ENCODE results near the gene COL17A1. TPM values are rescaled to one million over a fixed set of nuclear protein-coding genes. Genes with fewer than 3 reads are reported as not detected.

COL17A1 gene
- total RNA-seq, 1 donor from 2014 or later: 1.5 TPM

DNA sequence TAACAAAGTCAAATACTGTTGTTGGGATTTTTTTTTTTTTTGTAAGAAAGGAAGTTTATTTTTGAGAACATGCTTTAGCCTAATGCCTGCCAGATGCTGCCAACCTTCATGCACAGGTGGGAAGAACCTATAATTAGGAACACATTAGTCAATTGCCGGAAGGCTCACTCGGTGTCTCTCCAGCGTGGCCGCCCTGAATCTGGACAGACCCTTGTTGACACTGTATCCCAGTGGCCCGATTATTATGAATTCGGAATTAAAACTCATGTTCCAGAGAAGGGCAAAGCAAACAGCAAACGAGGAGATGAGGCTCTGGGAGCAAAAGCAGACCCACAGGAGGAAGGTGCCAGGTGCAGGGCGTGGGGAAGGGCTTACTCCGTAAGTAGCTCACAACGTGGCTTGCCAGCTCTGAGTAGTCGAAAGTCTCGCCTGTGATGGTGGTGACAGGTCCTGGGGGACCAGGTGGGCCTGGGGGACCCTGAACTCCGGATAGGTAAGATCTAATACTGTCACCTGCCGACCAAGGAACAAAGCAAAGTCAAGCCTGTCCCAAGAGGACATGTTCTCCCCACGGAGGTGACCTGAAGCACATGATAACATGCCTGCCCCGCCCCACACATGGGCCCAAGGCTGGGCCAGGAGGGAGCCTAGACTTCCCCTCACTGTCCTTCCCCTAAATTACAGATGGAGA, 48.3 kb downstream of the COL17A1 start:
- ATAC-seq (no peak), DNase-seq (peak; percentile 49)
- TF ChIP-seq CTCF (IDR thresholded peaks at IDR 0.05): no peak
- Histone ChIP-seq H3K27ac (no peak overlapping the region), H3K36me3 (peaks cover 6% of the 10 kb centered on the region), H3K4me1 (no peaks in the 10 kb centered on the region), H3K4me3 (no peak overlapping the region), H3K9me3 (no peaks in the 10 kb centered on the region), H3K27me3 (no peaks in the 10 kb centered on the region)
- intact Hi-C loops (cut with DNase I): no loop called here

DNA sequence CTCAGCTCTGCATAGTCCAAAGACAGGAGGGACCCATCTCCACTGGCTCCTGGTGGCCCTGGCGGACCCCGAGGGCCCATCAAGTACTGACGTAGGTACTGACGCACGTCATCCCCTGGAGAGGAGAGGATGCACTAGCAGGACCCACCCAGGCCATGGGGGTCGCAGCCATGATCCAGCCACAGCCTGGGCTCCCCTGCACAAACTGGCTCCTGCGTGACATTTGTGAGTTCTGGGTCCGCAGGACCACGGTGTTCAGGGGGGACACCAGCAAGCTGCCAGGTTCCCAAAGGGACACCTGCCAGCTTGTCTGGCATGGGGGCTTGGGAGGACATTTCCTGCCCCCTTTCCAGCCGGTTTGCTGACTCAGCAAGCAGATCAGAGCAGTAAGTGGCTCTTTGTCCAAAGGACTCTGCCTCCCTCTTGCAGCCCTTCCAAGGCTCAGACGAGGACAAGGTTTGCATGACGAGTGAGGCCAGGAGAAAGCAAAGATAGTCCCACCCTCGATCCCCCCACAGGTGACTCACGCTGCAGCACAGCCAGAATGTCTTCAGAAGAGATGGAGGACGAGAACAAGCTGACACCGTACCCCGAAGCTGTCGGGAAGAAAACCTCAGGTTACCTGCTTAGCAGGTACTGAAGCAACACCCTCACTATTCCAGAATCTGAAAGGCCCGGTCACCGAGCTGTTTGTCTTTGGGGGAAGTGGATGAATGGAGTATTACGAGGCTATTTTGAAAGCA, 49.0 kb downstream of the COL17A1 start:
- H3K4me3 ChIP-seq: no peak overlapping the region
- intact Hi-C loops (cut with DNase I): no loop called here
- no peaks in the 10 kb centered on the region for H3K27me3 ChIP-seq
- H3K9me3 ChIP-seq: no peaks in the 10 kb centered on the region
- H3K4me1 ChIP-seq: no peaks in the 10 kb centered on the region
- peak; percentile 54 for DNase-seq
- H3K36me3 ChIP-seq: peaks cover 11% of the 10 kb centered on the region
- ATAC-seq: no peak
- no peak for TF ChIP-seq CTCF (IDR thresholded peaks at IDR 0.05)
- no peak overlapping the region for H3K27ac ChIP-seq

- ATAC-seq: peak; percentile 40
Observed at GRCh38 chr10:104036069-104036384, 49.7 kb downstream of the COL17A1 start.

DNA sequence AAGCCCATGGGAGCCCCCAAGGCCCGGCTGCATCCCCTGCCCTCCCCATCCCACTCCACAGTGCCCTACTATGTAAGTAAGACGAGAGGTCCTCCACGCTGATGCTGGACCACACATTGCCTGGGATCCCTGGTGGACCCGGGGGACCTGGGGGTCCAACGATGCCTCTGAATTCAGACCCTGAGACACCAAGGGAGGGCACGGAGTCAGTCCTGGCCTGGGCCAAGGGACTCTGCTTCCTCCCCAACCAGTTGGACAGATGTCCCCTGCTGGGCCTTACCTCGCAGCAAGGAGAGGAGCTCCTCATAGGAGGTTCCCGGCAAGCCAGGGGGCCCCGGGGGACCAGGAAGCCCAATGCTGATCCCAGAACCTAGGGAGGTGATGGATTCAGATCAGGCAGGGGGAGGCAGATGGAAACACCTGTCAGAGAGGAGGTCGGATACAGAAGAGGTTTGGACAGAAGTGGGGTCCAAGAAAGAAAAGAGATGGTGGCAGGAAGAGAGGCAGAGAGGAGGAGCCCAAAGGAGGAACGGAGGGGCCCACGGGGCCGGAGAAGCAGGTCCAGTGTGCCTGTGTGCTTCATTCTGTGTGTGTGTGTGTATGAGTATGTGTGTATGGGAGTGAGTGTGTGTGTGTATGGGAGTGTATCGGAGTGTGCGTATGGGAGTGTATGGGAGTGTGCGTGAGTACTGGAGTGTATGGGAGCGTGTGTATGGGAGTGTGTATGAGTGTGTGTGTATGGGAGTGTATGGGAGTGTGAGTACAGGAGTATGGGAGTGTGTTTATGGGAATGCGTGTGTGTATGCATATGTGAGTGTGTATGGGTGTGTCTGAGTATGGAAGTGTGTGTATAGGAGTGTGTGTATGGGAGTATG, 50.2 kb downstream of the COL17A1 start:
- no peak for DNase-seq
- peaks cover 17% of the 10 kb centered on the region for H3K36me3 ChIP-seq
- no peak overlapping the region for H3K4me3 ChIP-seq
- H3K9me3 ChIP-seq: no peaks in the 10 kb centered on the region
- no peak for TF ChIP-seq CTCF (IDR thresholded peaks at IDR 0.05)
- intact Hi-C loops (cut with DNase I): no loop called here
- H3K27me3 ChIP-seq: no peaks in the 10 kb centered on the region
- H3K27ac ChIP-seq: no peak overlapping the region
- no peaks in the 10 kb centered on the region for H3K4me1 ChIP-seq
- ATAC-seq: no peak

More at GRCh38 chr10:104036069-104036384, 49.7 kb downstream of the COL17A1 start:
- Histone ChIP-seq H3K4me1 (no peaks in the 10 kb centered on the region), H3K36me3 (peaks cover 11% of the 10 kb centered on the region), H3K27me3 (no peaks in the 10 kb centered on the region), H3K9me3 (no peaks in the 10 kb centered on the region), H3K27ac (no peak overlapping the region), H3K4me3 (no peak overlapping the region)
- TF ChIP-seq CTCF (IDR thresholded peaks at IDR 0.05): no peak
- DNase-seq: no peak
- intact Hi-C loops (cut with DNase I): no loop called here

DNA sequence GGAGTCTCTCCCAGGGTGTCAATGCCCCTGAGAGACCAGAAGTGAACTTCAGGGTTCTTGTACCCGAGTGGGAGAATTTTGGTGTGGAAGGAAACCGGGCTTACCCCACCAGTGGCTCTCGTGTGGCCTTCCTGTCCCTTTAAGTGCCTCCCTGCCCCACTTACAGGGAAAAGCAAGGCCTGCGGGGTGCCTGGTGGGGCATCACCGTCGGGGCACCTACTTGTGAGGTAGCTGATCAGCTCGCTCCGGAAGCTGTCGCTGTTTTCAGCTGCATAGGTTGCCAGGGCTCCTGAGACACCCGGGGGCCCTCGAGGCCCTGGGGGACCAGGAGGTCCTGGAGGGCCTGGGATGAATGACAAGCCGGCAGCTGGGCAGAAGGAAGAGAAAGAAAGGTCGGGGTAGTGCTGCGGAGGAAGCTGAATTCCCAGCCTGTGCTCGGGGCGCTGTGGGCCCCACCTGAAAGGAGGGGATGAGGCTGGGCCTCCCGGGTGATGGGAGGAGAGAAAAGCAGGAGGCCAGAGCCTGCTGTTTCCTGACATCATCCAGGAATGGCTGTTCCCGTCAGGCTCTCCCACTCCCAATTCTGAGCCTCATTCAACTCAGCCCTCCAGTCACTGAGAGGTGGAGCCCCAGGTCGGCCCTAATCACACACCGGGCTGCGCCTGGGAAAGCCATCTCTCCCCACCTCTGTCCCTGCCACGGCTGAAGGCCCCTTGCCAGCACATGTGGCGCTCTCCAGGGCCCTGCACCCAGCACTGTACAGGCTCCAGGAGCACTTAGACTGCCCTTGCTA, 51.1 kb downstream of the COL17A1 start:
- peaks cover 26% of the 10 kb centered on the region for H3K36me3 ChIP-seq
- peak; percentile 3 for ATAC-seq
- H3K27me3 ChIP-seq: no peaks in the 10 kb centered on the region
- DNase-seq: peak; percentile 55
- H3K27ac ChIP-seq: no peak overlapping the region
- no peak for TF ChIP-seq CTCF (IDR thresholded peaks at IDR 0.05)
- intact Hi-C loops (cut with DNase I): no loop called here
- H3K4me1 ChIP-seq: no peaks in the 10 kb centered on the region
- no peaks in the 10 kb centered on the region for H3K9me3 ChIP-seq
- H3K4me3 ChIP-seq: no peak overlapping the region

All from upper lobe of right lung (tissue), 1 donor.